Right ventricle myocardium superior (tissue), 1 donor: Measurements from ENCODE around the gene CAMK2B. TPM values are rescaled to one million over a fixed set of nuclear protein-coding genes. Genes with fewer than 3 reads are reported as not detected.

Experiments used
- ATAC-seq: fragments of 200-7000 bp; cut with Tn5 transposase; one replicate; pipeline ENCODE4 v1.9.1; 2020; ENCODE audit warnings: mild to moderate bottlenecking; ENCODE audit not compliant: poor library complexity
- DNase-seq: peaks from one replicate; pipeline ENCODE4 v3.0.0-alpha.2; 2020
- intact Hi-C: fragments of 100-400 bp; cut with DNase I; formaldehyde crosslinking; loops from one replicate; pipeline ENCODE4 v1.11.2; 2022
- total RNA-seq: library from RNA; stranded (reverse); fragmentation: NEBNext Ultra II Directional; extraction: Animal tissue kit (Norgen Biotek cat#: 25700); gene quantifications from one replicate; pipeline ENCODE4 v1.2.1, GENCODE V29; 2021
- donor health status: DM: no; HTN: yes; CAD: no; lungs with severe emphysema.

The CAMK2B gene
- total RNA-seq, 1 donor from 2014 or later = 87.2 TPM

DNA sequence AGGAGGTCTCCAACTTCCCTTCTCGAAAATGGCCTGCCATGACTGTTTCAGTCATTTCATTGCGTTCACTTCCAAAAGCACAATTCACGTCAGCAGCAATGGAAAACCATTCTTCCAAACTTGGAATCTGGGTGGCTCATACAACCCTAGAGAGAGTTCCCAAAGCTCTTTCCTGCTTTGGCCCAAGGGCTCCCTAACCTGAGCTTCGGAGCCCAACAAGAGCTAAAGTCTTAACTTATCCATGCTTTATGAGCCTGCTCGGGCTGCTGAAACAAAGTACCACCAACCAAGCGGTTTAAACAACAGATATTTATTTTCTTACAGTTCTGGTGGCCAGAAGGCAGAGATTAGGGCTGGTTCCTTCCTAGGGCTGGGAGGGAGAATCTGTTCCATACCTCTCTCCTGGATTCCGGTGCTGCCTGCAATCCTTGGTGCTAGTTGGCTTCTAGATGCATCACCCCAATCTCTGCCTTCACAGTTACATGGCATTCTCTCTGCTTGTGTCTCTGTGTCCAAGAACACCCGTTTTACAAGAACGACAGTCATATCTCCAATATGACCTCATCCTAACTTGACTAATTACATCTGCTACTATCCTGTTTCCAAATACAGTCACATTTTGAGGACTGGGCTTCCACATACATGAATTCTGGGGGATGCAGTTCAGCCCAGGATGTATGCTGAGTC is 33.5 kb downstream of the CAMK2B start:
- DNase-seq (no peak), ATAC-seq (no peak)
- intact Hi-C loops = no loop called here

DNA sequence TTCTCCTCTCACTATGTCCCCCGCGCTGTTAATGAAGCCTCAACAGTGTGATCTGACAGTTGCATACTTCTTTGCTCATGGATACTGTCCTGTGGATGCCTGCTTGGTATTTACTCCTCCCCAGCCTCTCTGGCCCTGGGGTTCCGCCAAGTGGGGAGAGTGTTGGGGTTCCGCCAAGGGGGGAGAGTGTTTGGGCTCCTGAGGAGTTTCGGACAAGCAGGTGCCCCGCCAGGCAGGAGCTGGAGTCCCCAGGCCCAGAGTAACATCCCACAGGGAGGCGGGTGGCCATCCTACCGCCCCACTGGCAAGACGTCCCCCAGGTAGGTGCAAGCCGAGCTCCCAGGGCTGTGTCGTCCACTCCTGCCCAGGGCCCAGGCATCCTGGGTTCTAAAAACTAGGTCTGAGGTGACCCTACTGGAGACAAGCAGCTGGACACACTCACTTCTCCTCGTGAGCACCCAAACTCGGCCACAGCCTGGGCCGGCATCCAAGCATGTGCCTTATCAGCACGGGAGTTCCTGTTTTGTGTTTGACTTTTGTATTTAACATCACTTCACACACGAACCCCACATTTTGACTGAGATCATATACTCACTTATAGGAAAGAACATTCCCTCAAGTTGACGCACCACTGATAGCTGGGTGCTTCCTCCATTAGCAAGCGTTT is 34.2 kb downstream of the CAMK2B start:
- ATAC-seq (peak; percentile 70), DNase-seq (peak; percentile 88)
- intact Hi-C loops = no loop called here

DNA sequence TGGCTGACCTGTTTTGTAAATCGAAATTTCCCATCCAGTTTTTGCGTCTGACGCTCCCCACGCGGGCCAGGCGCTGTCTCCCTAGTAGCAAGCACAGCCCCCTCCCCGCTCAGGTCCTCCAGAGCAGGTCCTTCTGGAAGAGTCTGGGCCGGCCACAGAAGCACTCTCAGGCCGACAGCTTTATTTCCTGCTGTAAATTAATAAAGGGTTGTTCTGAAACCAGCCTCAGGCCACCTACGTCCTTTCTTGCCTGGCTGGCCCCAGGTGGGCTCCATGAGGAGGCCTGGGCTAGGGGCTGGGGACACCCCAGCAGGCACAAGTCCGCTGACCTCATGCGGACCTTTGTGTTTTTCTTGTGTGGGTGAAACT is 35.2 kb downstream of the CAMK2B start:
- intact Hi-C loops = no loop called here

GRCh38 chr7:44289341-44290251 is 35.8 kb downstream of the CAMK2B start:
- ATAC-seq = peak; percentile 15
- peak; percentile 43 for DNase-seq
- intact Hi-C loops = no loop called here

More for the DNA sequence above, 35.2 kb downstream of the CAMK2B start:
- ATAC-seq (no peak), DNase-seq (peak; percentile 40)

GRCh38 chr7:44288811-44289340 is 36.5 kb downstream of the CAMK2B start:
- DNase-seq (peak; percentile 25), ATAC-seq (no peak)
- intact Hi-C loops = no loop called here

GRCh38 chr7:44288381-44288685 is 37.1 kb downstream of the CAMK2B start:
- ATAC-seq (no peak), DNase-seq (peak; percentile 26)
- intact Hi-C loops = no loop called here

DNA sequence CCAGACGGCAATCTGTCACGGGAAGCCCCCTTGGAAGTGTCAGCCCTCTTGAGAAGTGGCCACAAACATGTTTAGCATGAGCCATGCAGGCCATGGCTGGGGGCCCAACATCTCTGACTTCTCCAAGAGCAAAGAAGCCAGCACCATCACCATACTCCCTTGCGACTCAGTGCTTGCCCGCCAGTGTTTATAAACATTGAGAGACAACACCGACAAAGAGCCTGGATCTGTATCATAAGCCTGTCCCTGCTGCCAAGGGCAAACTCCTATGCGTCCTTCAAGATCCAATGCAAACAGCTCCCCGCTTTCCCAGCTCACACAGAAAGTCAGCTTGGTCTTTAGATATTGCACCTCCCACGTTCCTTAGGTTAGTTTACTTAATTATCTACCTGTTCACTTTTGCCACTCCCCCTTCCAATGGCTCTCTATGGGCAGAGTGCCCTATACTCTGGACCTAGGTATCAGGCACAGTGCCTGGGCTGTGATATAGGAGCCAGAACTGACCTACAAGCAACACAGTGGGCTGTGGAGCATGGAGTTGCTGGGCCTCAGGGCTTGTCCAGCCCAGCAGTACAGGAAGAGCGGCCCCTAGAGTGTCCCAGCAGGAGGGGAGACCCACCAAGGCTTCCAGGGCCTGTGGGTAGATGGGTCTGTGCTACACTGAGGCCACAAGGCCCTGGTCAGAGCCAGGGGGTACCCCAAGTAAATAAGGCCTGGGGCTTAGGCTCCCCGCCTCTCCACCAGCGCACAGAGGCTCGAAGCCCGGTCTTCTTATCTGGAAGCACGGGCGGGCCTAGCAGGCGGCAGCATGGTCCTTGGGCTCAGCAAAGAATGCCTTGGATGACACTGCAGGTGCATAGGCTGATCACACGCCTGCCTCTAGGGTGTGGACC is 37.7 kb downstream of the CAMK2B start:
- ATAC-seq (no peak), DNase-seq (peak; percentile 12)
- intact Hi-C loops = no loop called here

DNA sequence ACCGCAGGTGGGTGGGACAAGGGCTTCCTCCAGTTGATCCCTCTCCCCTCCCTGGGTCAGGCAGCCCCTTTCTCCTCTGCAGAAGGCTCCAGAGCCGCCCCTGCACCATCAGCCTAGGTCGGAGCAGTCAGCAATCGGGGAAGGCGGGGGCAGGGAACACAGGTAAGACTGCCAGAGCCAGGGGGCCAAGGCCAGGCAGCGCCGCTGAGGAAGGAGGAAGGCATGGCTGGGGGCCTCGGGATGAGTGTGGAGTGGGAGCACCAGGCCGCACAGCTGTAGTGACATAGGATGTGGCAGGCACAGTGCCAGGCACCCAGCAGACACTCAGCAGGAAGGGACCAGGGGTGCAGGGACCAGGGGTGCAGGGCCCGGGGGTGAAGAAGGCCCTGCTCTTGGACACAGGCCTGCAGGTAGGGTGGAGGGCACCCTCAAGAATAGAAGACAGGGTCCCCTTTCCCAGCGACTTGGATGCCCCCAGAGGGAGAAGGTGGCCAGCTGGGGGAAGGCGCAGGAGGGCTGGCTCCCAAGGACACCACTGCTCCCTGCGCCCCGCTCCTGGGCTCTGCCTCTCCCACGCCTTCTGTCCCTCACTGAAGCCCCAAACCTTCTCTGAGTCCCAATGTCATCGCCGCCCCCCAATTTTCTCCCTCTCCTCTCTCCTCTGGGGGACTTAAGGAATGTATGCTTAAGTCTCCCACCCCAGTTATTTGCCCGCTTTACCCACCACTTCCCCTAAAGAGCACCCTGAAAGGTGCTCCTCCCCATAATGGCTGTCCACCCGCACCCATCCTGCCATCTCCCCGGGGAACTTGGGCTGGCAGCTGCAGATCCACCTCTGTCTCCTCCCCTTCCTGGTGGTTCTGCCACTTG is 38.5 kb downstream of the CAMK2B start:
- ATAC-seq (no peak), DNase-seq (peak; percentile 35)
- intact Hi-C loops = no loop called here

DNA sequence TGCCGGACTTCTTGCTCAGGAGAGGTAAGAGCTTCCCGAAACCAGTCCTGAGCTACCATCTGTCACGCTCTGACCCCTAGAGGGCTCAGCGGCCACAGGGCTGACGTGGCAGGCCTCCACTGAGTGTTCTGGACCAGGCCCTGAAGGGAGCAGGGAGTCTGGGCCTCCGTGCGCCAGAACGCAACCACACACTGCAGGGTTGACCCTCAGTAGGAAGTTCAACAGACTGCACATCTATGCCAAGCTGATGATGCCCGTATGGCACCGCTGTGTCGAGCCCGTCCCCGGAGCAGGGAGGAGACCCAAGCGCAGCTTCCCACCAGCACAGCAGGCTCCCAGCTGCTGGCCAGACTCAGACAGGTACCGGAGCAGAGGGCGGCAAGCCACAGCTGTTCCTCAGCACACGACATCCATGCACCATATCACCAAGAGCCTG is 39.2 kb downstream of the CAMK2B start:
- ATAC-seq = no peak
- intact Hi-C loops = no loop called here

DNA sequence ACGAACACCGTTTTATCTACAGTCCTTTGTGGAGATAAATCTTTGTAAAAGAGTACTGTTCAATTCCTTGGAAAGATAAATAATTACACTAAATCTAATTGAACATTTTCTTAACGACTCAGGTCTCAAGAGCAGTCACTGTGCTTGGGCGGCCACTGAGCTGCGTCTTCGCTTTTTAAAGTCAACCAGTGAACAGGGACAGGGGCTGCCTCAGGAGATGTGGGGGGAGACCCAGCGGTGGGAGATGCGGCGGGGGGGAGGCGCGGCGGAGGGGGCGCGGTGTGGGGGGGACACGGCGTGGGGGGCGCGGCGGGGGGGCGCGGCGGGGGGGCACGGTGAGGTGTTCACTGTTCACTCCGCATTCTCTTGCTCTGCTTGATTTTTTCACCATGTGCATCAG is 39.8 kb downstream of the CAMK2B start:
- peak; percentile 29 for DNase-seq
- intact Hi-C loops = no loop called here
- ATAC-seq = no peak

More for the DNA sequence above, 39.2 kb downstream of the CAMK2B start:
- DNase-seq = peak; percentile 44

- intact Hi-C loops = no loop called here
- ATAC-seq (no peak), DNase-seq (peak; percentile 22)
Measured at GRCh38 chr7:44284881-44285541, 40.4 kb downstream of the CAMK2B start.

DNA sequence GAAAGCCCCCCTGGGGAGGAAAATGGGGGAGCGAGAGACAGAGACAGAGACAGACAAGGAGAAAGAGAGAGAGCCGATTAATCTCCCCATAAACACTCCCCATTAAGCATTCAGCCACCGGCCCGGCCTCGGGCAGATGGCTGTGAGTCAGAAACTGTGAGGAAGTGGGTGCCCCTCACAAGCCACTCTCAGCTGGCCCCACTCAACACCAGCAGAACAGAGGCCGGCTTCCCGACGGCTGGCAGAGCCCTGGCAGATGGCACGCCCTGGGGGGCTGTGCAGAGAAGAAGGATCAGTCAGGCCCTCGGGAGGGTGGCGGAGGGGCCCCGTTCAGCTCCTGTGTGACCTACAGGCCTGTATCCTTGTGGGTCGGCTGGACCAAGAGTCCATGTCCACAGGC is 41.2 kb downstream of the CAMK2B start:
- DNase-seq = peak; percentile 38
- no peak for ATAC-seq
- intact Hi-C loops = no loop called here

DNA sequence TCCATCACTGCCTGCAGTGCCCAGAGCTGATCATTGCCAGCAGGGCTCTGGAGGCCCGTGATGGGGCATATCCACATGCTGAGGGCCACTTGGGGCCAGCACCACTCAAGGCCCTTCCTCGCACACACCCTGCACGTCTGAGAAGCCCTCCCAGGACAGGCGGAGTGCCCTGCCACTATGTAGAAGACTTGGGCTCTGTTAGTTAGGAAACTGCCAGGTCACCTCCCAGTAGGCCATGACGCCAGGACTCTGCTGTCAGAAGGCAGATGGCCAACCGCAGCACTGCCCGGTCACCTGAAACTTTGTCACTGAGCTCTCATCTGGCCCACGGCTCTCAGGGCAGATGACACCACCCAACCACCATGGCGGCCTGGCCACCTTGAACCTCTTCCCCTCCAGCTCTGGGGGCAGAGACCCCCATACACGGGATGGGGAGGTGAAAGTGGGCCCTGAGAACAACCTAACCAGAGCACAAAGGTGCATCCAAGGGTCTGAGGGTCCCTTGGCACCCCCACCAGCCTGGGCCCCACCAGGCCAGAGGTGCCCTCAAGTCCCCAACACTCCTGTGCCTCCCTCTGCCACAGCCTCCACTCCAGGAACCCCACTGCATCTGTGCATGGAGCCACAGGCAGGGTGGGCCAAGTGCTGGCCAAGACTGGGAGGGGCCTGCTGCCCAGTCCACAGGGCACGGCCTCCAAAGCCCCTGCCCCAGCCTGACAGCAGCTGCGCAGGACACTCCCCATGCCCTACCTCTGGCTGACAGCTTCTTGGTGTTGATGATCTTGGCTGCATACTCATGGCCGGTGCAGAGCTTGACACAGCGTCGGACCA is 41.8 kb downstream of the CAMK2B start:
- intact Hi-C loops = no loop called here
- DNase-seq = peak; percentile 69
- peak; percentile 81 for ATAC-seq

DNA sequence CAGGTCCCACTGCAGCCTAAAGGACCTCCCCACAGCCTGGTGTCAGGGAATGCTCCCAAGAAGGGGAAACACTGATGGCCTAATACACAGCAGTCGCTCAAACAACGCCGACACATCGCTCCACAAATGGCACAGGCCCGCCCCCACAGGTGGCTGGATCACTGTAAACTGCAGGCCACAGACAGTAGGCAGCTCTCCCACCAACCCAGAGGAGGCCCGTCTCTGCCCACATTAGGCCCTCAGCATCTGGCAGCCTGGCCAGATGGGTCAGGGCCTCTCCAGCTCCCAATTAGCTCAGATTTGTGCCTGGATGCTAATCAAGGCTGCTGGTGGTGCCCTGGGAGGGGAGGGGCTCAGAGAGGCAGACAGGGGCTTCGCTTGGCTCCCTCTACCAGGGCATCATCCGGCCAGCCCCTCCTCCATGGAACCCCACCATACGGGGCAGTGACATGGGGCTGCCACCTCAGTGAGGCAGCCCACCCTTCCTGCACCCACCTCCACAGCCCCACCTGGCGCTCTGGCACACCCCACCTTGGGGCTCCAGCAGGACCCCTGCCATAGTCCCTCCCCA is 42.7 kb downstream of the CAMK2B start:
- intact Hi-C loops = no loop called here
- peak; percentile 13 for DNase-seq
- no peak for ATAC-seq

DNA sequence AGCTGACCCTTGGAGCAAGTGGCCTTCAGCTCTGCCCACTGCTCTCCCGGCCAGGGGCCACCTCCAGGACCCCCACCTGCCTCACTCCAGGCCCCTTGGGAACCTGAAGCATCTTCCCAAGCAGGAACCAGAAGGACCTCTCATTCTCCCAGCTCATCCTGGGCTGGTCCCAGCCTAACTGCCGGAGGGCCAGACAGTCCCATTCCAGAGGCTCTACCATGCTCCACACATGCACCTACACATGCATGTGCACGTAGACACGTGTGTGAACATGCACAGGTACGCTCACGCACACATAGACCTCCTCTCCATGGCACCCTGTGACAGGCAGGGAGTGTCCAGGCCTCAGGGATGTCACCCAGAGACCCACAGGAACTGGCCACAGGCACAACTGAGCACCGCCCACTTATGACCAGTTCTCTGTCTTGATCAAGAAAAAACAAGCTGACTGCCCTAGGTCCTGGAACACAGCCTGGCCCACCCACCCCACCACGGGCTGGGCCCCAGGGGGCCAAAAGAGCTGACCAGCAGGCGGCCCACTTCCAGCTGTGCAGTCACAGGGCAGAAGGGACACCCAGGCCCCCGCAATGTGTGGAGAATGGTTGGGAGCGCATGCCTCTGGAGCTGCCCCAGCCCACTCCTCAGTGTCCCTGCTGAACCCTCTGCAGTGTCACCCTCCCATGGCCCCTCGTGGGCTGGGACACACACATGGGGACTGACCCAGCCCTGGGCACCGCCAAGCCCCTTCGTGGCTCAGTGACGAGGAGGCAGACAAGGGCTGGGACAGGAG is 43.4 kb downstream of the CAMK2B start:
- intact Hi-C loops = no loop called here
- DNase-seq (peak; percentile 31), ATAC-seq (no peak)
